Activated CD4-positive, alpha-beta T cell treated with anti-CD3 and anti-CD28 coated beads, Interleukin-2, amount 50 U/mL, for 16 hours (primary cell): ENCODE results near the gene NEK1.

ENCODE experiments used
- DNase-seq: peaks from one replicate; pipeline ENCODE4 v3.0.0-alpha.2; 2020

NEK1 gene

DNA sequence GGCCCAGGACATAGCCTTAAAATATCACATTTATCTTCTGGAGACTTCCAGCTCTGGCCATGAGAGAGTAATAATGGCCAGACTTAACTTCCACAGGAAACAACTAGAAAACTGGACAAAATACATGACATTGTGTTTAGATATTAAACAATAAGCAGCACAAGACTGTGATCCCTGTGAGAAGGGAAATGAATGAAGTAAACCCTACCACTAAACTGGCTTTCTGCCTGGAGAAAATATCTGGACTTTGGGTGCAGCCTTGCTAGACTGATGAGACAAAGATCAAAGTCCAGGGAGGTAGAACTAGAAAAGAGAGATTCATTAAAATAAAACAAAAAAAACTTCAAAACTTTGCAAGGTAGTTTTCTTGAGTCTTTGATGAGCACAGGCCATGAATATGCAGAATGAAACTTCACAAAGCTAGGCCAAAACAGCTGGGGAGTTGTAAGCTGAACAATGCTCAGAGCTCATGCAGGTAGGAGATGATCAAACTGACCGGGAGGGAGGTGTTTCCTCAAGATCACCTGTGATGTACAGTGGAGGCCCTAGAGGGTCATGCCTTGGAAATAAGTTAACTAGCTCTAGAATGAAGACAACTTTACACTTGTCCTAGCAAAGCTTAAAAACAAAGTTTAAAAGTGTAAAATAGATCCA lies 194.6 kb downstream of the NEK1 start:
- DNase-seq, result no peak

DNA sequence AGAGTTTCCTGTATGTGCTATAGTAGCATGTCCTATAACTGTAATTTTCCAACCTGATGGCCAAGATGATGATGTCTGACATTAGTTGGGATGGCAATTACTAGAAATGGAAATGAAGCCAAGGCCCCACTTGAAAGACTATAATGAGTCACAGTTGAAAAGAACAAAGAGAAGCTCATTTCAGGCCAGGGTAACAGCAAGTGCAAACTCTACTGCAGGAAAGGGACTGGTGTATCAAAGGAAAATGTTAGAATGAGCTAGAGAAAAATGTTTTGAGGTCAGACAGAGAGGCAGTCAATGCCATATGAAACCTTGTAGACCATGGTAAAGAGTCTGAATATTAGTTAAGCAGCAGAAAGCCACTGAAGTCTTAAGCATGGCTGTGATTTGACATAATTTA lies 195.4 kb downstream of the NEK1 start:
- peak; percentile 60 for DNase-seq

DNA sequence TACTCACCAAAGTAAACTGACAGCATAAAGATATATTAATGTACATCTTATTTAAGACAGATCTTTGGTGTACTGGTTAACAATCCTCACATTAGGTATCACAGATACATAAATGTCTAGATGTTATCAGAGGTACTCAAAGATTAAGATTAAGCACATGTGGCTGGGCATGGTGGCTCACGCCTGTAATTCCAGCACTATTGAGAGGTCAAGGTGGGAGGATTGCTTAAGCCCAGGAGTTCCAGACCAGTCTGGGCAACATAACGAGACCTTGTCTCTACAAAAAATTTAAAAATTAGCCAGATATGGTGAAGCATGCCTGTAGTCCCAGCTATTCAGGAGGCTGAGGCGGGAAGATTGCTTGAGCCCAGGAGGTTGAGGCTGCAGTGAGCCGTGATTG lies 195.9 kb downstream of the NEK1 start:
- DNase-seq, result no peak

DNA sequence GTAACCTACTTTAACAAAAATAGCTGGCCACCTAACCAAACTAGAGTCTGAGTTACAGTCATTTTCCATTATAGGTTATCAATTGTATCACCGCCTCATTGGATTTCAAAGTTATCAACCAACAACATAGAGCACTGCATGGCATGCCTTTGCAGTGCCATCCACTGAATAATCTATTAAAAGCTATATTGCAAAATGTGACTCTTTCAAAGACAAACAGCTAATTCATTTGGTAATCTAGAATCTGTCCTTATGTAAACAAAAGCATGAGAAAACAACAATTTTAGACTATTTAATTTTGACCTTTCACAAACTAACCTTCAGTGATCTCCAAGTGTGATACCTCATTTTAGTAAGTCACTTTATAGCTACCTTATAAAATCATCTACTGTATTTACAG lies 197.5 kb downstream of the NEK1 start:
- no peak for DNase-seq

DNA sequence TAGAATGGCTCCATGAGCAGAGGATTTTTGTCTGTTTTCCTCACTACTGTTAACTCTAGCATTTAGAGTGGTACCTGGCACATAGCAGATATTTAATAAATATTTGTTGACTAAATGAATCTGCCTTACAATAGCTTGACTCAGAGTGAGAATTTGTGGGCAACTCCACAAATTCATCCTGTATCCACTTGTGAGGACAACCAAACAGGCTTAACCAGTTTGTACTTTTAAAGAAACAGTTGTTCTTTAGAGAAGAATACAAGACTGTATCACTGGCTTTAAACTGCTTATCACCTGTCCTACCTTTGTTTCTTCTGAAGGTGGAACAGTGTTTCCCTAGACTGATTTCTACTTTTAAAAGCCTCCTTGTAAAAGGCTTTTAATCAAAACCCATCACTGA lies 200.3 kb downstream of the NEK1 start:
- peak; percentile 6 for DNase-seq

DNA sequence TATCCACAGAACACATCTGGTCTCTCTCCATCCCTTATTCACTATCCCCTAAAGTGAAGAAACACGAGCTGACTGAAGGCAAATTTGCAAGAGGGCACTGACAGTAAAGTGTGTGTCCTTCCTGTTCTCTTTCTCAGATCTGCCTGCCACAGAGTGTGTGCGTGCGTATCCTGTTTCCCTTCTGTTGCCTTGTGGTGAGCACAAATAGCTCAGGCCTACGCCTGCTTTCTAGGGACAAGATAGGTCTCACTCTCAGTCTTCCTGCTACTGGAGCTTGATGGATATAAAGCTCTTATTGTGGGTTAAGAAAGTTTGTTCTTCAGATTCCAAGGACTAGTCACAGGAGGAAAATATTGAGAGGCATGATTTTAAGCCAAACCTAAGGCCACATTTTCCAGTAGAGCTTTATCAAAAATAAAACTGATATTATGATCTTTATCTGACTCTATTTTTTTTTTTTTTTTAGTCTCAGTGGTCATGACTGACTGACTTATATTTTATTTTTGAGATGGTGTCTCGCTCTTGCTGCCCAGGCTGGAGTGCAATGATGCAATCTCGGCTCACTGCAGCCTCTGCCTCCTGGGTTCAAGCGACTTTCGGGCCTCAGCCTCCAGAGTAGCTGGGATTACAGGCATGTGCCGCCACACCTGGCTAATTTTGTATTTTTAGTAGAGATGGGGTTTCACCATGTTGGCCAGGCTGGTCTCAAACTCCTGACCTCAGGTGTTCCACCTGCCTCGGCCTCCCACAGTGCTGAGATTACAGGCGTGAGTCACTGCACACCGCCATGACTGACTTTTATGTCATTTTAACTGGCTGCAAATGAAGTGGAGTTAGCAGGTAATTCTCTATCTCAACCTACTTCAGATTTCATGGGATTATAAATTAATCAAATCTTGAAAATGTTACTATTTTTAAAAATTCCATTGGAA lies 201.3 kb downstream of the NEK1 start:
- DNase-seq, result peak; percentile 85

DNA sequence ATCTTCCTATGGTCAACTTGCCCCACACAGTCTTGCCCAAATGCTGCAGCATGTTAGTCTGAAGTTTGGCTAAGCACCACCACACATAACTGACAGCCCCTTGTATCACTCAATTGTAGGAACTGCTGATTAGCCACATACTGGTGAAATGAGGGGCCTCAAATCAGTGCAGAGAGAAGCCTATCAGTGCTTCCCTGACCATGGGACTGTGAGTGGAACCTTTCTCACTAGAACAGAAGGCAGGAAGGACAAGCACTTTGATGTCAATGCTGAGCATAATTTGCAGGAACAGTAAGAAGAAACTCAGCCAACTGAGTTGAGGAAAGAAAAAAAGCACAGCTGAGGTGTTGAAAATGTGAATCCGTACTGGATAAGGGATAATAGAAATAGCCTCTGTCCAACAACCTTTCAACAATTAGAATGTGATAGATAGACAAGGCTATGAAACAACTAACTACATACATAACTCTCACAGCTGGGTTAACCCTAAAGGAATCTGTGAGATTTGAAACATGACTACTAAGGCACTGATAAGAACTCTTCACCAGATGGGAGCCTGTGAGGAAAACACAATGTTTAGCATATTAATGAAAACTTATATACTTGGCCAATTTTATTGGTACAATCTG lies 205.1 kb downstream of the NEK1 start:
- DNase-seq, result no peak

DNA sequence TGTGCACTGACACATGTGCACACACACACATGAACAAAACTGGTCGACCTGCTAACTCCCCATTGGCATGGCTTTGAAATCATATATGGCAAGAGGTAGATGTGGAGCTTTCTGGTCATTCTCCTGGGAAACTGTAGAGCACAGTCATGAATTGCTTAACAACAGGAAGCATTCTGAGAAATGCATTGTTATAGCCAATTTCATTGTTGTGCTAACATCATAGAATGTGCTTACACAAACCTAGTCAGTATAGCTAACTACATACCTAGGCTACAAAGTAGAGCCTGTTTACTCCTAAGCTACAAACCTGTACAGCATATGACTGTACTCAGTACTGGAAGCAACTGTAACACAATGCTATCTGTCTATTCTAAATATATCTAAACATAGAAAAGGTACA lies 207.4 kb downstream of the NEK1 start:
- no peak for DNase-seq

DNA sequence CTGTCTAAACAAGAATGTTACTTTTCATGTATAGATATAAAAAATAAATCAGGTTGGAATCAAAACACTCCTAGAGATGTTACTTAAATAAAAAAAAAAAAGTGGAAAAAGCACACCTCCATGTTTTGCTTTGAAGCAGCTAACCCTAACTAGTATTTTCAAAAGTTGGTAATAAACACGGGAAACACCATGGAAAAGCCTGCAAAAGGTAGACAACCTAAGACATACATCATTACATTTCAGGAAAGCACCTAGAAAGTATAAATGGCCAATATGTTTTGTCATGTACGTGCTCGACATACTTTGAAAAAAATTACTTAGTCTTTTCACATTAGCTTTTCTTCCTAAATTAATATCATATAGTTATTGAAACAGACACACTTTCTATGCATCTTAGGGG lies 211.6 kb downstream of the NEK1 start:
- no peak for DNase-seq

DNA sequence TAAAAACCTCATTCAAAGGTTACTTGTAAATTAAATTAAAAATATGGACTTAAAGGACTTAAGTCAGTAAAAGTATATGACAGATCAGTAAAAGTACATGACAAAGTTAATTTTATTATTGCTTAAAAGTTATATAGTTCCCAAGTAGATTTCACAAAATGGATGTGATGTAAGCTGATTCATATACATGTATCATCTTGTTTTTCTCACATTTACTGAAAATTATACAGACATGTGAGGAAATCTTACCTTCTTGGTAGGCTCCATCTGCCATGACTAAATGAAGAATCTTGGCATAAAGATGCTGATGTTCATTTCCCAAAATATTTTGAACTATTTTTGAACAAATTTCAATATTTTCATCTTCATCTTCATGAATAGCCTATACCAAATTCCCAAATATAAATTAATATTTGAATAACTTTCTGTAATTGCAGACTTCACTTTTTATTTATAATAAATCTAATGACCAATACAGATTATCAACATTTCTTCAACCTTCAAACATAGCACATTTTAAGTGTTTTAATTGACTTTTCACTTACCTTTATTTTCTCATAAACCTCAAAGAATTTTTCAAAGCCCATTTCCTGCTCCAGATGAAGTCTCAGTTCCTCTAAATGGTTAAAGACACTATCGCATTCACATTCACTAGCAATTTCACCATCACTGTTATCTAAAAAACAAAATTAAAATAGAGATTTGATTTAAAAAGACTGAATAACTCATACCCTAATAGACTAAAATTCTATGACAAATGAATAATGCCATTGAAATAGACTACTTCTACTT lies 212.2 kb downstream of the NEK1 start:
- no peak for DNase-seq

DNA sequence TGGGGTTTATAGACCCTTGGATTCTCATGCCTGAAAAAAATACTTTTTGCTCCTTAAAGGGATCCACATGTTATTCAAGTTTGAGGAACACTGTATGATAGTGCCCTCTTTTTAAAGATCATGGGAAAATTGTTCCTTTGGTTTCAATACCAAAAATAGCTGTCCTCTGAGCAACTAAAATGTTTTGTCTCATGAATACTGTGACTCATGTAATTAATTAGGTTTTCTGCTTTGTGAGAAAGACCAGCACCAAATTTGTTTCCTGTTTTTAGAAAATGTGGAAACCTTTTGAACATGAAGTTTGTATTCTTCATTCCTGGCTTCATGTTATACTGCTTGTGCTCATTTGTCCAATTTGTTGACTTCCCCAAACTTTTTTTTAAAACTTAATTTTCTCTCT lies 214.1 kb downstream of the NEK1 start:
- no peak for DNase-seq

DNA sequence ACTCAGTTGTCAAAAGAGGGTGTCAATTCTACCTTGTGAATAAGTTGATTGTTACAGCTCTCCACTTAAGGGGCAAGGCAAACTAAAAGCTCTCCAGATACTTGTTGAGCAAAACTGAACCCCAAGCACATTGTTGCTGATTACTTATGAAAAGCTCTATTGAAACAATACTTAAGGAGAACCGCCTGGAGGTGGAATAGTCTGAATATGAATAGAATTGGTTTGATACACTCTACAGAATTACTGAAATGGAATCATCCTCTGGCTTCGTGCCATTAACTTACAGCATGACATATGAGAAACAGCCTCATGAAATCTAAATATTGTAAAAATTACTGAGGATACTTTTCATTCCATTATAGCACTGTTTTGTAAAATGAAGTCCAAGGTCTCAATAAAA lies 214.6 kb downstream of the NEK1 start:
- no peak for DNase-seq

DNA sequence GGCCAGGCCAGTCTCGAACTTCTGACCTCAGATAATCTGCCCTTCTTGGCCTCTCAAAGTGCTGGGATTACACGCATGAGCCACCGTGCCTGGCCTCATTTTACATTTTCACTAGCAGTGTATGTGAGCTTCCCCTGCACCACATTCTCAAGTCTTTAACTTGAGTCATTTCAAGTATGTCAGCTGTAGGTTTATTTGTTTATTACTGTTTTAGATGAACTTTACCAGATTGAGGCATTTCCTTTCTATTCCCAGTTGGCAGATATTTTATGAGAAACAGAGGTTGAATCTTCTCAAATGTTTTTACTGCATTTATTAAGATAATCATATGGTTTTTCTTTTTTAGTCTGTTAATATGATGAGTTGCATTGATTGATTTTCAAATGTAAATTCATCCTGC lies 227.0 kb downstream of the NEK1 start:
- DNase-seq, result no peak

DNA sequence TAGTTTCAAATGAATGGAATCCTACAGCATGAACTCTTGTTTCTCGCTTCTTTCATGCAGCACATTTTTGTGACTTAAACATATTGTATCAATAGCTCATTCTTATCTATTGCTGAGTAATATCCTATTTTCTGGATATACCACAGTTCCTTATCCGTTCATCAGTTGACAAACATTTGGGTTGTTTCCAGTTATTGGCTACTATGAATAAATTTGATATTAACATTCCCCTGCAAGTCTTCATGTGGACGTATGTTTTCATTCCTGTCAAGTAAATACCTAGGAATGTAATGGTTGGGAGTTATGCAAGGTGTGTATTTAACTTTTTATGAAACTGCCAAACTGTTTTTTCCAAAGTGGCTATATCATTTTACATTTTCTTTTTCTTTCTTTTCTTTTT lies 227.6 kb downstream of the NEK1 start:
- no peak for DNase-seq

DNA sequence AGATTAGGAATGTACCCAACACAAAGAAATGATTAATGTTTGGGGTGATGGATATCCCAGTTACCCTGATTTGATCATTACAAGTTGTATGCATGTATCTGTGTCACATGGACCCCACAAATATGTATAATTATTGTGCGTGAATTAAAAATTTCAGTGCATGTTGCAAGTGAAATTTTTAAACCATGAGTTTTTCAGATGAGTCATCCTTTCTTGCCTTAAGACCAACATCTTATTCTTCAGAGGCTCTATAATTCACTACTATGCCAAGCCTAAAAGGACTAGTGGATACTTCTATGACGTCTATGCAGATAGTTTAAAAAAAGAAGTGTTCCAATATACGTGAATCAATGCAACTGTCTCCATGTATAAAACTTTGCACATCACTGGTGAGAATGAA lies 228.7 kb downstream of the NEK1 start:
- DNase-seq, result no peak

DNA sequence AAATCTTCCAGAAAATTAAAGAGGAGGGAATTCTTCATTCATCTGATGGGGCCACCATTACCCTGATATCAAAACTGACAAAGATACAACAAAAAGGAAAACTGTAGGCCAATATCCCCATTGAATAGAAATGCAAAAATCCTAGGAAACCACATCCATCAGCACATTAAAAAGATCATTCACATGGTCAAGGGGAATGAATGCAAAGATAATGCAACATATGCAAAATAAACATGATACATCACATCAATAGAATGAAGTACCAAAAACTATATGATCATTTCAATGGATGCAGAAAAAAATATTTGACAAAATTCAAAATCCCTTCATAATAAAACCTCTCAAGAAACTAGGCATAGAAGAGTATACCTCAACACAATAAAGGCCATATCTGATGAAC lies 232.7 kb downstream of the NEK1 start:
- DNase-seq, result no peak

DNA sequence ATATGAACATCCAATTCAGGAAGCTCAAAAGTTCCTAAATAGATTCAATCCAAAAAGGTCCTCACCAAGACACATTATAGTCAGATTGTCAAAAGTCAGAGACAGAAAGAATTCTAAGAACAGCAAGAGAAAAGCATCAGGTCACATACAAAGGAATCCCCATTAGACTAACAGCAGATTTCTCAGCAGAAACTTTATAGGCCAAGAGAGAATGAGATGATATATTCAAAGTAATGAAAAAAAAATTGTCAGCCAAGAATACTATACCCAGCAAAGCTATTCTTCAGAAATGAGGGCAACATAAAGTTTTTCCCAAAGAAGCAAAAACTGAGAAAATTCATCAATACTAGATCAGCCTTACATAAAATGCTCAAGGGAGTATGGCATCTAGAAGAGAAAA lies 235.0 kb downstream of the NEK1 start:
- DNase-seq, result no peak

DNA sequence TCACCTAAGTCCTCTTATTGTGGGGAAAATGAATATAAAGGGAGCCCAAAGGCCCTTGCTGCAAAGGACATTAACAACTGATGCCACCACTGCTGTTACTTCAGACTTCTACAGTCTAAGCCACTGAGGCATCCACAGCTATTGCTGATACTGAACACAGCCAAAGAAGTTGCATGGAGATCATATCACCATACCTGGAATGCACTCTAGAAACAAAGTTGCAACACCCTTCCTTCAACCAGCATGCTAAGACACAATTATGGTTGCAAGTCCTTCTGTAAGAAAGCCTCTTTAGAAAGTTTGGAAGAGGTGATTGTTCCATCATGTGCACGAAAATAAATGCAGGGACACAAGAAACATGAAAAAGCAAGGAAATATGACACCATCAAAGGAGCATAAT lies 236.0 kb downstream of the NEK1 start:
- DNase-seq, result no peak

DNA sequence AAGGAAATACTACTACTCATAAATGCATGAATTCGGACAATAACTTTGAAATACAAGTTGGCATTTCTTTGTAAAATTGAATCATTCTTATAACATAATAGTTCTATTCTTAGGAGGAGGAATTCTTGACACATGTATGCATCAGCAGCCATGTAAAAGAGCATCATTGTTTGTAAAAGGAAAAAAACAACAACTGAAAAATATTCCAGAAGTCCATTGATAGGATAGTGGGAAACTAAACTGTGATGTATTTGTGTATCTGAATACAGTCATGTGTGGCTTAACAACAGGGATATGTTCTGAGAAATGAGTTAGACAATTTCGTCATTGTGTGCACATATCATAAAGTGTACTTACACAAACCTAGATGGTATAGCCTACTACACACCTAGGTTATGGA lies 239.6 kb downstream of the NEK1 start:
- DNase-seq, result no peak

DNA sequence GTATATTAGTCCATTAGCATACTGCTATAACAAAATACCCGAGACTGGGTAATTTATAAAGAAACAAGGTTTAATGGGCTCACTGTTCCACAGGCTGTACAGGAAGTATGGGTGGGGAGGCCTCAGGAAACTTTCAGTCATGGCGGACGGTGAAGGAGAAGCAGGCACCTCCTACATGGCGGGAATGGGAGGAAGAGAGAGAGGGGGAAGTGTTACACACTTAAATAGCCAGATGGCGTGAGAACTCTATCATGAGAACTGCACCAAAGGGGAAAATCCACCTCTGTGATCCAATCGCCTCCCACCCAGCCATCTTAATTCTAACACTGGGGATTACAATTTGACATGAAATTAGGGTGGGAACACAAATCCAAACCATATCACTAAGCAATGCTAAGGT lies 242.7 kb downstream of the NEK1 start:
- DNase-seq, result no peak

DNA sequence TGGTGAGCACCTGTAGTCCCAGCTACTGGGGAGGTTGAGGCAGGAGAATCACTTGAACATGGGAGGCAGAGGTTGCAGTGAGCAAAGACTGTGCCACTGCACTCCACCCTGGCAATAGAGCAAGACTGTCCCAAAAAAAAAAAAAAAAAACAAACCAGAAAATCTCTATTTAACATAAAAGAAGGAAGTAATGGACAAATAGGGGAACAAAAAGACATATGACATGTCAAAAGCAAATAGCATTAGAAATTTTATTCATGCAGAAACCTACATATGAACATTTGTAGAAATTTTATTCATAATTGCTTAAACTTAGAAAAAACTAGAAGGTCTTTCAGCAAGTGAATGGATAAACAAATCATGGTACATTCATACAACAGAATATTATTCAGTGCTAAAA lies 244.6 kb downstream of the NEK1 start:
- no peak for DNase-seq

DNA sequence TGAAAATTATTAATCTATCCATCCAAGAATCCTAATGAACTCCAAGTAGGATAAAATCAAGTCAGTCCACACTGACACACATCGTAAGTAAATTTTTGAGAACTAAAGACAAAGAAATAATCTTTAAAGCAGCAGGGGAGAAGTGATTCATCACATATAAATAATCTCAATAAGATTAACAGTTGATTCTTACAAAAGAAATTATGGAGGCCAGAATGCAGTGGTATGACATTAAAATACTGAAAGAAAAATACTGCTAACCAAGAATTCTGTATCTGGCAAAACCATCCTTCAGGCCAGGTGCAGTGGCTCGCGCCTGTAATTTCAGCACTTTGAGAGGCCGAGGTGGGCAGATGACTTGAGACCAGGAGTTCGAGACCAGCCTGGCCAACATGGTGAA lies 245.6 kb downstream of the NEK1 start:
- no peak for DNase-seq

DNA sequence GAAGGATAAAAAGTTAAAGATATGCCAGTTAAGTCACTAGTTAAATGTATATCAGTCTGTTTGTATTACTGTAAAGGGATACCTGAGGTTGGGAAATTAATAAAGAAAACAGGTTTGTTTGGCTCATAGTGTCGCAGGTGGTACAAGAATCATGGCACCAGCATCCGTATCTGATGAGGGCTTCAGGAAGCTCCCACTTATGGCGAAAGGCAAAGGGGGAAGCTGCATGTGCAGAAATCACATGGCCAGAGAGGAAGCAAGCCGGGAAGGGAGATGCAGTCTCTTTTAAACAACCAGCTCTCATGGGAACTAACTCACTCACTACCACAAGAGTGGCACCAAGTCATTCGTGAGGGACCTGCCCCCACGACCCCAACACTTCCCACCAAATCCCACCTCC lies 249.8 kb downstream of the NEK1 start:
- no peak for DNase-seq
